KMS-11 (cell line): ENCODE results near the gene PER1.

Experiments used
- H2AFZ ChIP-seq: fragments of 200-600 bp; sonication (generic); 2 replicates; pipeline ENCODE4 v1.6.1; 2016; ENCODE audit warnings: antibody characterized with exemption, mixed run types, low read depth
- H3K27ac ChIP-seq: fragments of 200-600 bp; sonication (generic); 2 replicates; pipeline ENCODE4 v1.6.1; 2016; ENCODE audit warnings: mild to moderate bottlenecking, mixed run types
- H3K27me3 ChIP-seq: fragments of 200-600 bp; sonication (generic); 2 replicates; pipeline ENCODE4 v1.6.1; 2017; ENCODE audit warnings: mild to moderate bottlenecking, low read depth, mixed run types, moderate library complexity; ENCODE audit not compliant: insufficient read depth
- H3K36me3 ChIP-seq: fragments of 200-600 bp; sonication (generic); 2 replicates; pipeline ENCODE4 v1.6.1; 2017; ENCODE audit warnings: mild to moderate bottlenecking, mixed run types; ENCODE audit not compliant: insufficient read depth
- H3K4me1 ChIP-seq: fragments of 200-600 bp; sonication (generic); 2 replicates; pipeline ENCODE4 v1.6.1; 2016; ENCODE audit warnings: mild to moderate bottlenecking, low read depth, mixed run types; ENCODE audit not compliant: poor library complexity, severe bottlenecking
- H3K4me2 ChIP-seq: fragments of 200-600 bp; sonication (generic); 2 replicates; pipeline ENCODE4 v1.7.0; 2016; ENCODE audit warnings: mild to moderate bottlenecking, mixed run types
- H3K4me3 ChIP-seq: fragments of 200-600 bp; sonication (generic); IDR thresholded peaks from 2 replicates; pipeline ENCODE4 v1.6.1; 2017; ENCODE audit warnings: low read depth, low read length, mixed read lengths; ENCODE audit not compliant: insufficient read depth
- H3K79me2 ChIP-seq: fragments of 200-600 bp; sonication (generic); 2 replicates; pipeline ENCODE4 v1.6.1; 2016; ENCODE audit warnings: low read depth, mixed run types; ENCODE audit not compliant: insufficient read depth
- H3K9ac ChIP-seq: fragments of 200-600 bp; sonication (generic); 2 replicates; pipeline ENCODE4 v1.6.1; 2016; ENCODE audit warnings: mild to moderate bottlenecking, mixed run types
- H4K20me1 ChIP-seq: fragments of 200-600 bp; sonication (generic); 2 replicates; pipeline ENCODE4 v1.6.1; 2016; ENCODE audit warnings: mild to moderate bottlenecking, mixed run types; ENCODE audit not compliant: insufficient read depth
- CTCF ChIP-seq: fragments of 200-600 bp; sonication (generic); conservative IDR thresholded peaks from 2 replicates; pipeline ENCODE4 v1.6.1; 2017; ENCODE audit warnings: low read depth, mild to moderate bottlenecking, antibody characterized with exemption, low read length, moderate library complexity, mixed read lengths

PER1 gene

DNA sequence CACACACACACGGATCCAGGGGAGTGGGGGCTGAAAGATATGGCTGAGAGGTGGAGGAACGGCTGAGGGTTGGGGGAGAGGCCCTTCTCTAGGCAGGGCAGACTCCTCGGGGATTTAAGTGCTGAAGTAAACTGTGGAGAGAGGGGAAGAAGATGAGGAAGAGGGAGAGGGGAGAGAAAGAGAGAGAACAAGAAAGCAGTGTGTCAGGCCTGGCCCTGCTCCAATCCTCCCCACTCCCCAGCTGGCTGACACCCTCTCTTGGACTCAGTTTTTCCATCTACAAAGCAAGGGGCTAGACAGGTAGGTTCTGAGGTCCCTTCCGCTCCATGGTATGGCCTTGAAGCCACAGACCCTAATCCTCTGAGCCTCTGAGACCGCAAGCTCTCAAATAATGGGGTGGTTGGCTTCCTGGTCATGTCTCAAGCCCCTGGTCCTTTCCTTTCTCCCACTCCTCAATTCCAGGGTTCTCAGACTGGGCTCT is 8.6 kb upstream of the PER1 start:
- TF ChIP-seq CTCF: no peak
- Histone ChIP-seq H3K27ac (no peak overlapping the region), H3K4me3 (no peak overlapping the region), H3K36me3 (no peaks in the 10 kb centered on the region), H3K79me2 (no peaks in the 10 kb centered on the region), H3K4me1 (no peaks in the 10 kb centered on the region), H4K20me1 (no peaks in the 10 kb centered on the region), H2AFZ (no peak overlapping the region), H3K9ac (no peak overlapping the region), H3K27me3 (no peaks in the 10 kb centered on the region), H3K4me2 (no peak overlapping the region)

- H3K79me2 ChIP-seq: no peaks in the 10 kb centered on the region
- H3K4me2 ChIP-seq: no peak overlapping the region
- H2AFZ ChIP-seq: no peak overlapping the region
- H3K9ac ChIP-seq: no peak overlapping the region
- no peak overlapping the region for H3K27ac ChIP-seq
- H3K27me3 ChIP-seq: no peaks in the 10 kb centered on the region
- no peaks in the 10 kb centered on the region for H4K20me1 ChIP-seq
- H3K36me3 ChIP-seq: no peaks in the 10 kb centered on the region
- no peak overlapping the region for H3K4me3 ChIP-seq
- no peak for TF ChIP-seq CTCF
- H3K4me1 ChIP-seq: no peaks in the 10 kb centered on the region
Measured at GRCh38 chr17:8160224-8160577, 8.0 kb upstream of the PER1 start.

DNA sequence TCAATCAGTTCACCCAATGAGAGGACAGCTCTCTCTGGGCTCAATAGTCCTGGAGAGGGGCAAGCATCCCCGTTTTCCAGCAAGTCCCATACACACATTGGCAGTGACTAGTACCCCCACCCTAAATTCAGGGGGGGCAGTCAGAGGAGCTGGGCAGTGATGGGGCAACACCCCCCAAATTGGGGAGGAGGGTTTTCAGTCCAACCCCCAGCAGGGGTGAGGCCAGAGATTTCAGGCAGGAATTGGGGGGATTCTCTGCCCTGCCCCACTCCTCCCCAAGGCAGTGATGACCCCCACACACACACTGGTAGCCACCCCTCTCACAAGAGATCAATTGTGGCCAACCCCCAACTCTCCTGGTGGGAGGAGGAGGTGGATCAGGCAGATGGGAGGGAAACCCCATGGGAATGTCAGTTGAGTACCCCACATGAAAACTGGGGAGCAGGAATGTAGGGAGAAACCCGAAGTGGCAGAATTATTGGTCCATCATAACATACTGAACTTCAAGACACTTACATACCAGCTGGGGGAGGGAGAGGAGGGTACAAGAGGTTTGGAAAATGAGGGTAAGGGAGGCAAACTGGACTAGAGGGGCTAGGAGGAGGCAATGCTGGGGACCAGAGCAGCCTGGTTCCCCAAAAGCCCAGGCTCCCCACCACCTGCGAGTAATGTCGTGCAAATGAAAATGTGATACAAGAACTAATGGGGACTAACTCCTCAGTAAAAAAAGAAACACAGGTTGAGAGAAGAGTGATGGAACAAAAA is 7.4 kb upstream of the PER1 start:
- H3K79me2 ChIP-seq: no peaks in the 10 kb centered on the region
- H3K27ac ChIP-seq: no peak overlapping the region
- no peaks in the 10 kb centered on the region for H3K27me3 ChIP-seq
- no peaks in the 10 kb centered on the region for H4K20me1 ChIP-seq
- H3K9ac ChIP-seq: no peak overlapping the region
- H3K4me2 ChIP-seq: no peak overlapping the region
- no peak overlapping the region for H3K4me3 ChIP-seq
- TF ChIP-seq CTCF: no peak
- H3K36me3 ChIP-seq: no peaks in the 10 kb centered on the region
- H3K4me1 ChIP-seq: no peaks in the 10 kb centered on the region
- no peak overlapping the region for H2AFZ ChIP-seq

DNA sequence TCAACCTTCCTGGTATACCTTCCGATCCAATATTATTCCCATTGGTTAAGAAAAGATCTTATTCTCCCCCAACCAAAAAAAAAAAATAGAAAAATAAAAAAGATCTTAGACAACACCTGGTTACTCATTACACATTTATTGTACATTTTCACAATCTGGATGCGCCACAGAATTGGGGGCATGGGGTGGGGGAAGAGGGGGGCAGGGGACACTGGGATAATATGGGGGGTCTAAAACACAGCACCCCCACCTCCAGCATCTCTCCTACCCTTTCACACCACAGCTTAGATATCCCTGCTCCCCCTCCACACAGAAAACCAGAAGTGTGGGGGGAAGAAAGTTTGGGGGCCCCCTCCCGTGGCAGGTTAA is 6.8 kb upstream of the PER1 start:
- Histone ChIP-seq H3K9ac (no peak overlapping the region), H3K4me2 (no peak overlapping the region), H2AFZ (no peak overlapping the region), H4K20me1 (no peaks in the 10 kb centered on the region), H3K79me2 (no peaks in the 10 kb centered on the region), H3K27me3 (no peaks in the 10 kb centered on the region), H3K27ac (no peak overlapping the region), H3K4me3 (no peak overlapping the region), H3K4me1 (no peaks in the 10 kb centered on the region), H3K36me3 (no peaks in the 10 kb centered on the region)
- no peak; the same call in 1 of the 2 replicates for TF ChIP-seq CTCF
